ENCODE measurements around the gene CRTC1. TPM values are rescaled to one million over a fixed set of nuclear protein-coding genes. Genes with fewer than 3 reads are reported as not detected.

The CRTC1 gene
- total RNA-seq, 1 experiment from 2014 or later: 18.1 TPM

DNA sequence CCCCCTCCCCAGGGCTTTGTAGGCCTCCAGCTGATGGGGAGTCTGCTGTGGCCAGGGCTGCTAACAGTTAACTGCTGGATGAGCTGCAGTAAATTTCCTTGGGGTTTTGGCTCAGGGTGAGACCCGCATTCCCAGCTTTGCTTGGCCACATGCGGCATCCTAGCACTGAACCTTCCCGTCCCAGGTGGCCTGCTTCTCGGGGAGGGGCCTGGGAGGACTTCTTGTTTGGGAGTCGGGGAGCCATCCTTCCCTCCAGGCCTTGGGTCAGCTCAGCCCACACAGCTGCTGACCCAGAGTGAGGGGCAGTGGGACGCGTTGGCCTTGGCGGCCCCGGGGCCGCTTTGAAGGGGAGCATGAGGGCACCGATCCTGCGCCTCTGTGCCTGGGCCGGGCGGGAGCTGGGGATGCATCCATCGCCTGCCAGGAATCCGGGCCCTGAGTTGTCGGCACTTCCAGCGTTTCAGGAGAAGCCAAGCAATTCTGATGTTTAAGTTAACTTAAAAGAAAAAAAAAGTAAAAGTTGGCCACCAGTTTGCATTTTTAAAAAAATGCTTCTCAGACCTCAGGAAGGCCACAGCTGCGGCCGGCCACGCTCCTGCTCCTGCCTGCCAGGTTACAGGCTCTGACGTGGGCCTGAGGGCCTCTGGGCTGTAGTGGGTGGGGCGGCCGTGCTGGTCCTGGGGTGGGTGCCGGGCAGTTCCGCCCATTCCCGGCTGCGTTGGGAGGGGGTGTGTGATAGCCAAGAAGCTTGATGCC lies 27.7 kb downstream of the CRTC1 start:
- no peaks in the 10 kb centered on the region for H3K4me1 ChIP-seq (ENCODE audit: insufficient read depth, low read length, poor library complexity, severe bottlenecking)
- intact Hi-C loops (cut with micrococcal nuclease; ENCODE audit: unreplicated experiment): no loop called here
- no peak overlapping the region for H3K4me3 ChIP-seq (ENCODE audit: low read depth, low read length, poor library complexity, severe bottlenecking)
- H3K27ac ChIP-seq (ENCODE audit: low read depth, low read length, poor library complexity, severe bottlenecking): no peak overlapping the region
- no peak for DNase-seq (ENCODE audit: low spot score)
- BruUV-seq (replicated peaks): no TSS peak
- H3K36me3 ChIP-seq (ENCODE audit: insufficient read depth, low read length, poor library complexity, severe bottlenecking): no peaks in the 10 kb centered on the region
- no peaks in the 10 kb centered on the region for H3K27me3 ChIP-seq (replicated peaks; ENCODE audit: insufficient read depth, low read depth, low read length, poor library complexity)
- H3K9me3 ChIP-seq (ENCODE audit: low read depth, low read length, poor library complexity, severe bottlenecking): no peaks in the 10 kb centered on the region
- TF ChIP-seq, protein P1, sequence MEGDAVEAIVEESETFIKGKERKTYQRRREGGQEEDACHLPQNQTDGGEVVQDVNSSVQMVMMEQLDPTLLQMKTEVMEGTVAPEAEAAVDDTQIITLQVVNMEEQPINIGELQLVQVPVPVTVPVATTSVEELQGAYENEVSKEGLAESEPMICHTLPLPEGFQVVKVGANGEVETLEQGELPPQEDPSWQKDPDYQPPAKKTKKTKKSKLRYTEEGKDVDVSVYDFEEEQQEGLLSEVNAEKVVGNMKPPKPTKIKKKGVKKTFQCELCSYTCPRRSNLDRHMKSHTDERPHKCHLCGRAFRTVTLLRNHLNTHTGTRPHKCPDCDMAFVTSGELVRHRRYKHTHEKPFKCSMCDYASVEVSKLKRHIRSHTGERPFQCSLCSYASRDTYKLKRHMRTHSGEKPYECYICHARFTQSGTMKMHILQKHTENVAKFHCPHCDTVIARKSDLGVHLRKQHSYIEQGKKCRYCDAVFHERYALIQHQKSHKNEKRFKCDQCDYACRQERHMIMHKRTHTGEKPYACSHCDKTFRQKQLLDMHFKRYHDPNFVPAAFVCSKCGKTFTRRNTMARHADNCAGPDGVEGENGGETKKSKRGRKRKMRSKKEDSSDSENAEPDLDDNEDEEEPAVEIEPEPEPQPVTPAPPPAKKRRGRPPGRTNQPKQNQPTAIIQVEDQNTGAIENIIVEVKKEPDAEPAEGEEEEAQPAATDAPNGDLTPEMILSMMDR (conservative IDR thresholded peaks at IDR 0.05; ENCODE audit: low read depth, low read length): no peak
- no peak for TF ChIP-seq EZH2 (IDR thresholded peaks at IDR 0.05; ENCODE audit: borderline replicate concordance, low read depth, low read length, poor library complexity, severe bottlenecking)
- ChIA-PET CTCF (interaction anchor here (0.6 kb wide), 1 partner anchor 42 kb away, joined by 5 read pairs; no protein-coding TSS in a partner anchor), POLR2A (ENCODE audit: low non-redundant PET) (no interaction called here)

GRCh38 chr19:18711893-18712292 lies 28.4 kb downstream of the CRTC1 start:
- no TSS peak for BruUV-seq (replicated peaks)

DNA sequence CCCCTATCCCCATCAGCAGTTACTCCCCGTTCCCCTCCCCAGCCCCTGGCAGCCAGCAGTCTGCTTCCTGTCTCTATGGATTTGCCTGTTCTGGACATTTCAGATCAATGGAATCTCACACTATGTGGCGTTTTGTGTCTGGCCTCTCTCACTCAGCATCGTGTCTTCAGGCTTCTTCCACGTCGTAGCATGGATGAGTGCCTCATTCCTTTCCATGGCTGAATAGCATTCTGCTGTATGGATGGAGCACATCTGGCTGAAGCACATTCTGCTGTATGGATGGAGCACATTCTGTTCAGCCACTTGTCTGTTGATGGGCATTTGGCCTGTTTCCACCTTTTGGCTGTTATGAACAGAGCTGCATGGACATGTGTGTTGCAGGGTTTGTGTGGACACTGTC lies 29.5 kb downstream of the CRTC1 start:
- CTCF ChIA-PET: no interaction called here
- BruUV-seq (replicated peaks): no TSS peak
- no peak for DNase-seq (ENCODE audit: low spot score)
- Histone ChIP-seq H3K27me3 (replicated peaks; ENCODE audit: insufficient read depth, low read depth, low read length, poor library complexity) (no peaks in the 10 kb centered on the region), H3K9me3 (ENCODE audit: low read depth, low read length, poor library complexity, severe bottlenecking) (no peaks in the 10 kb centered on the region), H3K36me3 (ENCODE audit: insufficient read depth, low read length, poor library complexity, severe bottlenecking) (no peaks in the 10 kb centered on the region), H3K27ac (ENCODE audit: low read depth, low read length, poor library complexity, severe bottlenecking) (no peak overlapping the region), H3K4me3 (ENCODE audit: low read depth, low read length, poor library complexity, severe bottlenecking) (no peak overlapping the region), H3K4me1 (ENCODE audit: insufficient read depth, low read length, poor library complexity, severe bottlenecking) (no peaks in the 10 kb centered on the region)
- POLR2A ChIA-PET (ENCODE audit: low non-redundant PET): no interaction called here
- TF ChIP-seq, protein P1 (conservative IDR thresholded peaks at IDR 0.05; ENCODE audit: low read depth, low read length): no peak
- no peak for TF ChIP-seq EZH2 (IDR thresholded peaks at IDR 0.05; ENCODE audit: borderline replicate concordance, low read depth, low read length, poor library complexity, severe bottlenecking)
- intact Hi-C loops (cut with micrococcal nuclease; ENCODE audit: unreplicated experiment): no loop called here

More at GRCh38 chr19:18711893-18712292, 28.4 kb downstream of the CRTC1 start:
- Histone ChIP-seq H3K9me3 (ENCODE audit: low read depth, low read length, poor library complexity, severe bottlenecking) (no peaks in the 10 kb centered on the region), H3K4me3 (ENCODE audit: low read depth, low read length, poor library complexity, severe bottlenecking) (no peak overlapping the region), H3K36me3 (ENCODE audit: insufficient read depth, low read length, poor library complexity, severe bottlenecking) (no peaks in the 10 kb centered on the region), H3K27ac (ENCODE audit: low read depth, low read length, poor library complexity, severe bottlenecking) (no peak overlapping the region), H3K27me3 (replicated peaks; ENCODE audit: insufficient read depth, low read depth, low read length, poor library complexity) (no peaks in the 10 kb centered on the region), H3K4me1 (ENCODE audit: insufficient read depth, low read length, poor library complexity, severe bottlenecking) (no peaks in the 10 kb centered on the region)
- intact Hi-C loops (cut with micrococcal nuclease; ENCODE audit: unreplicated experiment): no loop called here
- ChIA-PET POLR2A (ENCODE audit: low non-redundant PET) (interaction anchor here (0.6 kb wide), 1 partner anchor 47 kb away, joined by 5 read pairs; no protein-coding TSS in a partner anchor), CTCF (interaction anchor here (0.6 kb wide), 1 partner anchor 41 kb away, joined by 5 read pairs; no protein-coding TSS in a partner anchor)
- TF ChIP-seq EZH2 (IDR thresholded peaks at IDR 0.05; ENCODE audit: borderline replicate concordance, low read depth, low read length, poor library complexity, severe bottlenecking): no peak
- TF ChIP-seq, protein P1 (conservative IDR thresholded peaks at IDR 0.05; ENCODE audit: low read depth, low read length): no peak
- no peak for DNase-seq (ENCODE audit: low spot score)
